HepG2 (cell line): ENCODE results near the gene MAST1. TPM values are rescaled to one million over a fixed set of nuclear protein-coding genes. Genes with fewer than 3 reads are reported as not detected.
A peak's percentile ranks its signal among the peaks of the same experiment; 100 is the strongest.

Experiments
- ARID3A ChIP-seq: IDR thresholded peaks from 2 replicates; pipeline ENCODE4 v1.6.1; 2012; ENCODE audit warnings: low read depth, low read length, improper control_type of control experiment
- HNRNPUL1 ChIP-seq: fragments of 200-400 bp; formaldehyde crosslinking; IDR thresholded peaks from 2 replicates; pipeline ENCODE4 v1.6.1; 2017; ENCODE audit warnings: low read depth, mild to moderate bottlenecking, low read length, moderate library complexity
- KDM5B ChIP-seq: sonication (generic); formaldehyde crosslinking; IDR thresholded peaks from 2 replicates; pipeline ENCODE4 v1.4.0; 2020; ENCODE audit warnings: missing genetic modification reagents, mild to moderate bottlenecking, borderline replicate concordance
- MIER3 ChIP-seq: IDR thresholded peaks from 2 replicates; pipeline ENCODE4 v1.6.1; 2016; ENCODE audit warnings: missing compliant biosample characterization, borderline replicate concordance
- TBX2 ChIP-seq: sonication (generic); formaldehyde crosslinking; IDR thresholded peaks from 2 replicates; pipeline ENCODE4 v1.5.0; 2020; ENCODE audit warnings: missing genetic modification reagents, mild to moderate bottlenecking, borderline replicate concordance
- ZMYM3 ChIP-seq: sonication (generic); formaldehyde crosslinking; IDR thresholded peaks from 2 replicates; pipeline ENCODE4 v1.5.1; 2020; ENCODE audit warnings: mild to moderate bottlenecking, missing genetic modification reagents
- ZNF558 ChIP-seq: sonication (generic); formaldehyde crosslinking; IDR thresholded peaks from 2 replicates; pipeline ENCODE4 v1.9.0; 2022; ENCODE audit warnings: mild to moderate bottlenecking, missing genetic modification reagents, borderline replicate concordance
- ZNF772 ChIP-seq: sonication (generic); formaldehyde crosslinking; IDR thresholded peaks from 2 replicates; pipeline ENCODE4 v1.5.0; 2020; ENCODE audit warnings: mild to moderate bottlenecking, missing genetic modification reagents
- polyA plus RNA-seq, 8 experiments: library from polyadenylated mRNA; depleted of rRNA in 3 of 8; stranded (reverse) in 7 of 8; unstranded in 1 of 8; fragments of >200 nt; fragmentation: Illumina TruSeq in 4 of 8; extraction: Trizol in 4 of 8; gene quantifications; 2 replicates each; pipeline versions ENCODE4 v1.2.1 to v1.2.3, GENCODE V29; 2011 to 2016; ENCODE audit warnings: low read depth in 4 of 8, missing spikeins in 1 of 8, mixed read lengths in 1 of 8; ENCODE audit not compliant: insufficient read depth in 1 of 8
- total RNA-seq, 5 experiments: library from RNA; depleted of rRNA; stranded (reverse); fragments of >200 nt; fragmentation: Illumina TruSeq; extraction: Trizol; gene quantifications; 2 replicates each; pipeline ENCODE4 v1.2.3, GENCODE V29; 2016; ENCODE audit warnings: low read depth in 1 of 5
- TF ChIP-seq, protein P1 (sequence below), 2 experiments: sonication (generic) in 1 of 2; formaldehyde crosslinking in 1 of 2; IDR thresholded peaks; 2 replicates each; pipeline versions ENCODE4 v1.4.0 to v1.6.1; 2018 to 2020; ENCODE audit warnings: missing genetic modification reagents in 2 of 2, borderline replicate concordance in 1 of 2, low read depth in 1 of 2, mild to moderate bottlenecking in 1 of 2, missing biosample characterization in 1 of 2

The MAST1 gene
- total and polyA plus RNA-seq, 2 of the 13 experiments (the other 11 are each of a cell fraction or from before 2014, with no cell fraction given), result 0.73 to 4.7 TPM

DNA sequence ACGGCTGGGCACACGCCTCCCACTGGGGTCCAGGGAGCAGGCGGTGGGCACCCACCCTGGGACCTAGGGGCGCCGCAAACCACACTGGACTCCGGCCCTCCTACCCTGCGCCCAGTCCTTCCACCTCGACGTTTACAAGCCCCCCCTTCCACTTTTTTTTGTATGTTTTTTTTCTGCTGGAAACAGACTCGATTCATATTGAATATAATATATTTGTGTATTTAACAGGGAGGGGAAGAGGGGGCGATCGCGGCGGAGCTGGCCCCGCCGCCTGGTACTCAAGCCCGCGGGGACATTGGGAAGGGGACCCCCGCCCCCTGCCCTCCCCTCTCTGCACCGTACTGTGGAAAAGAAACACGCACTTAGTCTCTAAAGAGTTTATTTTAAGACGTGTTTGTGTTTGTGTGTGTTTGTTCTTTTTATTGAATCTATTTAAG is 45.4 kb upstream of the MAST1 start (continued):
- TF ChIP-seq, protein P1, sequence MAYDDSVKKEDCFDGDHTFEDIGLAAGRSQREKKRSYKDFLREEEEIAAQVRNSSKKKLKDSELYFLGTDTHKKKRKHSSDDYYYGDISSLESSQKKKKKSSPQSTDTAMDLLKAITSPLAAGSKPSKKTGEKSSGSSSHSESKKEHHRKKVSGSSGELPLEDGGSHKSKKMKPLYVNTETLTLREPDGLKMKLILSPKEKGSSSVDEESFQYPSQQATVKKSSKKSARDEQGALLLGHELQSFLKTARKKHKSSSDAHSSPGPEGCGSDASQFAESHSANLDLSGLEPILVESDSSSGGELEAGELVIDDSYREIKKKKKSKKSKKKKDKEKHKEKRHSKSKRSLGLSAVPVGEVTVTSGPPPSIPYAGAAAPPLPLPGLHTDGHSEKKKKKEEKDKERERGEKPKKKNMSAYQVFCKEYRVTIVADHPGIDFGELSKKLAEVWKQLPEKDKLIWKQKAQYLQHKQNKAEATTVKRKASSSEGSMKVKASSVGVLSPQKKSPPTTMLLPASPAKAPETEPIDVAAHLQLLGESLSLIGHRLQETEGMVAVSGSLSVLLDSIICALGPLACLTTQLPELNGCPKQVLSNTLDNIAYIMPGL (CRISPR knock-in tag; IDR thresholded peaks at IDR 0.05; ENCODE audit: borderline replicate concordance in 1 of 2, low read depth in 1 of 2), result peak in 1 of 2 experiments; percentile 38; a peak in 1 of 4 replicates
- TF ChIP-seq HNRNPUL1 (no peak), ZMYM3 (CRISPR knock-in tag) (0 out of 2 replicates have a peak, but pooled peaks have one; percentile 5), ZNF558 (CRISPR knock-in tag) (0 out of 2 replicates have a peak, but pooled peaks have one; percentile 1), ARID3A (no peak), TBX2 (0 out of 2 replicates have a peak, but pooled peaks have one; percentile 0), KDM5B (peak; percentile 5; the same call in 1 of the 2 replicates), MIER3 (CRISPR knock-in tag) (0 out of 2 replicates have a peak, but pooled peaks have one; percentile 0), ZNF772 (peak; percentile 10; the same call in 1 of the 2 replicates)
- TF ChIP-seq, all 625 proteins: peak for 14
